Stimulated activated CD8-positive, alpha-beta memory T cell treated with anti-CD3 and anti-CD28 coated beads, Interleukin-12 subunit alpha, Interleukin-12 subunit beta, amount 100 ng/mL, for 24 hours (primary cell): ENCODE results near the gene PCDHA5.

ENCODE experiments used
- DNase-seq: peaks from one replicate; pipeline ENCODE4 v3.0.0-alpha.2; 2020; ENCODE audit errors: extremely low read depth

PCDHA5 gene

GRCh38 chr5:140862441-140863295 lies 41.3 kb downstream of the PCDHA5 start:
- DNase-seq: no peak

DNA sequence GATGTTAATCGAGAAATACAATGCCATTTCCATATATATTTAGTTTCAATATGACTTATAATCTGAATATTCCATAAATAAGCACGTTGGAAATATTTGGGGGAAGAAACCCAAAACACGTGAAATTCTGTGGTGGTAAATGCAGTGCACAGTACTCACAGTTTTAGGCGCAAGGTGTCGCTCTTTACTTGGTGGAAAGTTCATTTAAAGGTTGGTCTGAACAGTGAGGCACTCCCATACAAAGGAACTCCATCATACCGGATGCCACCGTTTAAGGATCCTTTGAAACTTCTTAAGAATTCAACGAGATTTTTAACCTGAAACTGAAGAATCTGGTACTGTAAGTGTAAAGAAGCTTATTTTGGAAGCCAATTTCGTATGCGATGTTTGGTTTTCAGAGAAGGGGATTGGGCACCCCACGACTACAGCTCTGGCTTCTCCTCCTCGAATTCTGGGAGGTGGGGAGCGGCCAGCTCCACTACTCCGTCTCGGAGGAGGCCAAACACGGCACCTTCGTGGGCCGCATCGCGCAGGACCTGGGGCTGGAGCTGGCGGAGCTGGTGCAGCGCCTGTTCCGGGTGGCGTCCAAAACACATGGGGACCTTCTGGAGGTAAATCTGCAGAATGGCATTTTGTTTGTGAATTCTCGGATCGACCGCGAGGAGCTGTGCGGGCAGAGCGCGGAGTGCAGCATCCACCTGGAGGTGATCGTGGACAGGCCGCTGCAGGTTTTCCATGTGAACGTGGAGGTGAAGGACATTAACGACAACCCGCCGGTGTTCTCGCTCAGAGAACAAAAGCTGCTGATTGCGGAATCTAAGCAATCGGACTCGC lies 47.5 kb downstream of the PCDHA5 start, which contains the start of gene PCDHA11:
Gene PCDHA11, plus strand, starts transcription at position 237 of the 834 bp plus-strand sequence. Its CDS starts 147 bp downstream, at position 384.
- no peak for DNase-seq

DNA sequence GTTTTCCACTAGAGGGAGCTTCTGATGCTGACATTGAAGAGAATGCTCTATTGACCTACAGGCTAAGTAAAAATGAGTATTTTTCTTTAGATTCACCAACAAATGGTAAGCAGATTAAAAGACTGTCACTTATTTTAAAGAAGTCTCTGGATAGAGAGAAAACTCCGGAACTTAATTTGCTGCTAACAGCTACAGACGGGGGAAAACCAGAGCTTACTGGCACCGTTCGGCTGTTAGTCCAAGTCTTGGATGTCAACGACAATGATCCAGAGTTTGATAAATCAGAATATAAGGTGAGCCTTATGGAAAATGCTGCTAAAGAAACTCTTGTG lies 48.1 kb downstream of the PCDHA5 start:
- DNase-seq: no peak

- no peak for DNase-seq
Observed at GRCh38 chr5:140870221-140871201, 49.1 kb downstream of the PCDHA5 start.
